DMS153 treated with DMSO at 0.1 percent for 48 hours (cell line): ENCODE measurements around the gene TSFM.

Source experiments
- DNase-seq: peaks from one replicate; lab custom pipeline; 2025; ENCODE audit not compliant: unreplicated experiment; lab: John Stamatoyannopoulos, UW

The TSFM gene

DNA sequence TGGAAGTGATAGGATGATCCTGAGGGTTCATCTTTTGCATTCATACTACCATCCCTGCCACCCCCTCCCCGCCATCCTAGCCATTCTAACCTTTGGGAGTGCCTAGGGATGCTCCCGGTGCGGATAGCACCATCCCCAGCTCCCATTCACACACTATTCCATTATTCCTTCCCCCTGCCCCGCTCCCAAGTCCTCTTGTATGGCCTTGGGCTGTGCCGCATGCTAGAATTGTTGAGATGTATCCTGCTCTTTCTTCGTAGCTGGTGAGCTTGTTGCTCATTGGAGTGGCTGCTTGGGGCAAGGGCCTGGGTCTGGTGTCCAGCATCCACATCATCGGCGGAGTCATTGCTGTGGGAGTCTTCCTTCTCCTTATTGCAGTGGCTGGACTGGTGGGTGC lies 37.1 kb upstream of the TSFM start:
- DNase-seq, result no peak

DNA sequence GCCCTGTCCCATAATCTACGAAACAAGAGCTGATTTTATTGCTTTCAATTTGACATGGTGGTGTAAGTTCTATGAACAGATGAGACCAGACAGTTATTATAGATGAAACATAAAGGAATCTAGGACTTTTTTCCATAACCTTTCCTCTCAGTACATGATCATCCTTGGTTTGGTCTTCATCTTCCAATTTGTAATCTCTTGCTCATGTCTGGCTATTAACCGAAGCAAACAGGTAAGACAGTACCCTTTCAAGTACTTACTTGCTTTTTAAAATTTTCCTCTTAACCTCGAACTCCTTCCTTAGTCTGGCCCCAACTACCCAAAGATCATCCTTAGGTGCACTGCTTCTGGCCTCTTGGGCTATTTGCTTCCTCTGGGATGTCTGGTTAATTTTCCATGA lies 36.6 kb upstream of the TSFM start:
- DNase-seq, result no peak

- DNase-seq, result no peak
Measured at GRCh38 chr12:57749061-57749460, 33.5 kb upstream of the TSFM start.

- no peak for DNase-seq
Measured at GRCh38 chr12:57750561-57751431, 31.8 kb upstream of the TSFM start.

DNA sequence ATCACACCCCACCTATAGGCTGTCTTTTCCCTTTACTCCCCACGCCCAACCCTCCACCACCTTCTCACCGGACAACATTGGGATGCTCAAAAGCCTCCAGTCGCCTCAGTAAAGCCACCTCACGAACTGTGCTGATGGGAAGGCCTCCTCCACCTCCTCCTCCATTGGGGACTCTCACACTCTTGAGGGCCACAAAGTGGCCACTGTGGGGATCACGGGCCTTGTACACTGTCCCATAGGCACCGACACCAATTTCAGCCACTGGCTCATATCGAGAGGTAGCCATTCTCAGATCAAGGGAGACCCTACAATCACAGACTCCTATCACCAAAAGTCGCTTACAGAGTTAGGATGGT lies 31.2 kb upstream of the TSFM start:
- DNase-seq, result no peak

DNA sequence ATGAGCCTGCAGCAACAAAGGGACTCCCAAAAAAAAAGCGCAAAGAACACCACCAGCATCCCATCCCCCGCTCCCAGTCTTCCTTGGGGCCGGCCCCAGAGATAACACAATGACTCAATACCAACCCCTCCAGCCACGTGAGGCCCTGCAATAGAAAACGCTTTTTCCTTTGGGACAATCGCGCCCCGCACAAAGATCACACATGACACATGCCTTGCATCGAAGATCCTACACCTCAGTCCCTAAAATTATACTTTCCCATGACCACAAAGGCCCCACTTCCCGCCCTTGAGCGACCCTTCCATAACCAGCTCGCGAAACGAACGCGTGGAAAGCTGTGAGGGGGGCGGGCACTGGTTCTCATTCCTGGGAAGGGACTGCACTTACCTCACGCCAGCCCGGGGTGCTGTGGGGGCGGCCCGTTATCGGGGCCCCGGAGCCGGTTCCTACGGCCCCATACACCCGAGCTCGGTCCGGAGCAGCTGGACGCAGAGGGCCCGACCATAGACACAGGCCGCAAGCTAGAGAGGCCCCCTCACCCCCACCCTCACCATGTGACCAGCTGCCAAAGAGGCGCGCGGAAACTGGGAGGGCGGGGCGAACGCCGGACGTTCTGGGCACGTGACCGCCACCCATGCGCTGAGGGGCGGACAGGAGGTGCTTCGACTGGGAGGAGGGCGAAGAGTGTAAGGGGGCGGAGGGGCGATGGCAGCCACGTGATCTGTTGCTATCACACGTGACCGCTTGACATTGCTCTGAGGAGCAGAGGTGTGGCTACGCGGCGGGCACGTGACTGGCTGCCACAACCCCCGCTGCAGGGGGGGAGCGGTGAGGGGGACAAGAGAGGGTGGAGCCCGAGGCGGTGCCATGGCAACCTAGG lies 30.6 kb upstream of the TSFM start, which contains the start of gene CDK4:
CDK4 (minus strand) TSS at position 523 of the 880 bp plus-strand sequence. CDS start 593 bp downstream, outside the sequence.
- peak; percentile 96 for DNase-seq

GRCh38 chr12:57752668-57753000 lies 30.0 kb upstream of the TSFM start:
- DNase-seq, result no peak

DNA sequence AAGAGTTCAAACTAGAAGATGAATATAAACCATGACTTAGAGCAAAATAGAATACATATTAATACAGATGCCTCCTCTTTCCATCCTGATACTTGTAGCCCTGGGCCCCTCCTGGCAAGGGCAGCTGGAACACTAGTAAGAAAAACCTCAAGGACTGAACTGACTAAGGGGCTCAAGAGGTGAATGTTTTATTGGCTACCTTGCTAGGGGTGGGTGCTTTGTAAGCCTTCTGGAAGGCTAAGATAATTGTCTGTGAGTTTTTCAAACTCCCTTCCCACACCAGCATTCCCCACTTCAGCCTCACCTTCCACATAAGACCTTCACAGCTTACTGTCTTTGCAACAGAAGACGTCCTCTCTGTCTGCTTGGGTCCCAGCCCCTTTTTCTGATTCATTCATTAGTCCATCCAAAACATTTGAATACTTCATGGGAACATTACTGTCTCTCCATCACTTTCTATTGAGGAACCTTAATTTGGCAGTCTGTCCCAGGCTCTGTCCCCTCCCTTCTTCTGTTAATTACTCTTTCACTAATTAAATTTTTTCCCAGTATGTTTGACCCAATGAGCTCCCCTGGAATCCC lies 28.7 kb upstream of the TSFM start:
- DNase-seq, result no peak

DNA sequence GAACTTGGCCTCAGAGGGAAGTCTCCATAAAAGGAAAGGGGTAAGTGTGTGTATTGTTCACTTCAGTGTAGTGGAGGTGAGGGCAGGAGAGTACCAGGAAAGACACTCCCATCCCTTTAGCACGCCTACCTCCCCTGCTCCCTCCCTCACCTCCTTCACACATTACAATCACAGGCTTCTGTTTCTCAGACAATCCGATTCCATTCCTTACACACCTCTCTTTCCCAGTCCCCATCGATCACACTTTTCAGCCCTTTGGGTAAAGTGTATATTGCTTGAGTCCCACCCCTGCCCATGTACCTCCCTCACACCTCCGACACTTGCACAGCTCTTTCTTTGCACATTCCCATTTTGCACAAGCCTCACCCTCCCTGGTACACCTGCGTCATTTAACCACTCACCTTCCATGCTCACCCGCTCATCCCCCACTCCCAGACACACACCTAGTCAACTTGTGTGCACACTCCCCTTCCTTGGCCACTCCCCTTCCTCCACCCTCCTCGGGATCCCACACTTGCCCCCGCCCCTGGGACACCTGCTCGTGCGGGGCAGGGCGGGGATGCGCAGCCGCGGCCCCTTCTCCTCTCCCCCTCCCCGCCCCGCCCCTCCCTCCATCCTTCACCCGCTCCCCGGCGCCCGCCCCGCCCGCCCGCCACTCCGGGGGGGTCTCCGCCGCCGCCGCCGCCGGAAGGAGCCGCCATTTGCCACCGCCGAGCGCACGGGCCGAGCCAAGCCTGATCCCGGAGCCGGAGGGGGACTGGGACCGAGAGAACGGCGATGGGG lies 28.0 kb upstream of the TSFM start, which contains the start of gene MARCHF9:
MARCHF9 (plus strand) TSS at position 693 of the 783 bp plus-strand sequence. CDS start 426 bp downstream, outside the sequence.
- peak; percentile 46 for DNase-seq

DNA sequence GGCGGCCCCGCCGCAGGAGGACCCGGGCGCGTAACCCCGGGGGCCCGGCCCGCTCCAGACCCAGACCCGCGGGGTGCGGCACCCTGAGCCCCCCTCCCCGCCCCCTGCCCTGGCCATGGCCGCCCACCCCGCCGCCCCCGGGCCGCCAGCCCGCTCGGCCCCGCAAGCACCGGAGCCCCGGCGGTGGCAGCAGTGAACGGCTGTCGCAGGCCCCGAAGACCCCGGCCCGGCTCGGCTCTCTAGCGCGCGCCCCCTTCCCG lies 27.5 kb upstream of the TSFM start:
- no peak for DNase-seq

GRCh38 chr12:57755454-57756372 lies 26.9 kb upstream of the TSFM start:
- DNase-seq, result no peak

GRCh38 chr12:57756406-57757341 lies 25.9 kb upstream of the TSFM start:
- DNase-seq, result no peak

GRCh38 chr12:57757771-57758170 lies 24.8 kb upstream of the TSFM start:
- no peak for DNase-seq

- no peak for DNase-seq
Measured at GRCh38 chr12:57758552-57759359, 23.8 kb upstream of the TSFM start.

GRCh38 chr12:57759360-57759980 lies 23.1 kb upstream of the TSFM start:
- no peak for DNase-seq

DNA sequence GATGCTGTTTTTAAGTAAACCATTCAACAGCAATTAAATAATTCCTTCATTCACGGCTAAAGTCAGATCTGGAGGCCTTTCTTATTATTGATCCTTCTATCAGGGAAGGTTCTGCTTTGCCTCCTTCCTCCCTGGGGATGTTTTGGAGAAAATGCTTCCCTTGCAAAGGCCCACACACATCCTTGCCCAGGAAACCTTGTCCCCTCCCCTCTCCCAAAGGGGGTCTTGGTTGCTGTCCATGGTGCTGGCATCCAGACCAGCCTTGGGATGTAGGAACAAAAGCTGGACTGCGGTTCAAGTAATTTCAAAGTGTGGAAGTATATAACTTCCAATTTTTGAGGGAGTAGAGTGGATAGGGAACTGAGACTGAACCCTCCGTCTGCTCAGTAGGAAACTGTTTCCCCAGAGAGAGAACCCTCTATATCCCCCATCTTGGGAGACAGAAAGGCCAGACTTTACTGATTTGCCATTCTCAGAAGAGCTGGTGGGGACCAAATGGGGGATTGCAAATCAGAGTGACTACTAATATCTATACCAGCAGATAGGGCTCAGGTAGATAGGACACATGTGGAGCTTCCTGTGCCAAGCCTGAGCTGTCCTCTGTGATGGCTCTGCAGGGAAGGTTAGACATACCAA lies 22.1 kb upstream of the TSFM start:
- DNase-seq, result no peak

DNA sequence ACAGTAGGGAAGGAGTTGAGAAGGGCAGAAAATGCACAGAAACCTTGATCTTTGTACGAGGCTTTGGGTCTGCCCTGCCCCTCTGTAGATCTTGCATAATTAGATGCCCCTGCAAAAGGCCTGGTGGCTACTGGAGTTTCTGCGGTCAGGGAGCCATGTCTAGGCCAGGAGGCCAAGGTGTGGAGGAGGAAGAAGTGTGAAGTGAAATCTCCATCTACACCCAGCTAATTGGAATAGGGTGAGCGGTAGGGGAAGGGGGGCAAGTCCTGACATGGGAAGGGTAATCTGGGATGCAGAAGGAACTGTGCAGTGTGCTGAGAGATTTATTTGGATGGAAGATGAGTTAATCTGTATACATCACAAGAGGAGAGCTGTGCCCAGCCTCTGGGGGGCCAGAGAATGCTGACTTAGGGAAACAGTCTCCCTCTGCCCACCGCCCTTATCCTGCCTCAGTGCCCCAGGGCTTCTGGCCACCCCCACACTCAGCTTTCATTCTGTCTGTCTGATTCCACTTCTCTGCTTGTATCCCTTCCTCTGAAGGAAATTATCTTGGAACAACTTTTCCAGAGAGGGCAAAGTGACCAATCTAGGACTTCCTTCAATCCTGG lies 21.1 kb upstream of the TSFM start:
- DNase-seq, result no peak
